Measurements from ENCODE around the gene CEP126.

CEP126 gene, protein sequence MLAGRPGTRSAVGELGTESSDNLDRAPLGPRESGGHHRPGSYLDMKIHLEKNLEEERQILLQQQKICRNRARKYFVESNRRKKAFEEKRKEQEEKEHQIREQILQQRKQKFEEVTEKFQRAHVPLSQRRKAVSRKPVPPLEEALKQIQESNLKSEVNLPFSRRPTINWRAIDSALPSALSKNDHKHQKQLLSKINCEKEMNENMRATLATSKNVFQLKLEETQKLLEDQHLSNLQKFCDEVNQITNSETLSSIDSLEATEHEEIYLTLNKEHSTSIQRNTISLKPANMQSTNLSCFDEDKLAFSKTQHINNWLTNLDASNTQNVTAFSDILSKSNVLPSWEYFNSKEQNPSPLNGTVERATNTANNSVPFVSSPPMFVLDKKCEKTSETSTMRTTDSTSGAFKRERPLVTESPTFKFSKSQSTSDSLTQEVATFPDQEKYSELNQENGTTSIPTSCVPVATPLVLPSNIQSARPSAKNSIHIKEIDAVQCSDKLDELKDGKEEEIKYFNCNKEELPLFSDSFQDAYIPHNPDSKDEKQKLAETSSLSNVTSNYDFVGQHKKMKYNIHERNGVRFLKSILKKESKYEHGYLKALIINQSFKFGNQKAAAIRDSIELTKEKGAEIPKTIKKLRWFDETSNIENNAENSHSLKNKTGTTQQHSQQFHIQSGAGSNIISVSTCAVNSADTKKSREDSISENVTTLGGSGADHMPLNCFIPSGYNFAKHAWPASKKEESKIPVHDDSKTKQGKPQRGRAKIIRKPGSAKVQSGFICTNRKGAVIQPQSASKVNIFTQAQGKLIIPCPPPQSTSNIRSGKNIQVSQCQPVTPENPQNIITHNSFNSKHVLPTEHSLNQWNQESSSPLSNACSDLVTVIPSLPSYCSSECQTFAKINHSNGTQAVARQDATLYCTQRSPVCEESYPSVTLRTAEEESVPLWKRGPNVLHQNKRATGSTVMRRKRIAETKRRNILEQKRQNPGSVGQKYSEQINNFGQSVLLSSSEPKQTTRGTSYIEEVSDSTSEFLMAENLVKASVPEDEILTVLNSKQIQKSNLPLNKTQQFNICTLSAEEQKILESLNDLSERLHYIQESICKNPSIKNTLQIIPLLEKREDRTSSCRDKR

DNA sequence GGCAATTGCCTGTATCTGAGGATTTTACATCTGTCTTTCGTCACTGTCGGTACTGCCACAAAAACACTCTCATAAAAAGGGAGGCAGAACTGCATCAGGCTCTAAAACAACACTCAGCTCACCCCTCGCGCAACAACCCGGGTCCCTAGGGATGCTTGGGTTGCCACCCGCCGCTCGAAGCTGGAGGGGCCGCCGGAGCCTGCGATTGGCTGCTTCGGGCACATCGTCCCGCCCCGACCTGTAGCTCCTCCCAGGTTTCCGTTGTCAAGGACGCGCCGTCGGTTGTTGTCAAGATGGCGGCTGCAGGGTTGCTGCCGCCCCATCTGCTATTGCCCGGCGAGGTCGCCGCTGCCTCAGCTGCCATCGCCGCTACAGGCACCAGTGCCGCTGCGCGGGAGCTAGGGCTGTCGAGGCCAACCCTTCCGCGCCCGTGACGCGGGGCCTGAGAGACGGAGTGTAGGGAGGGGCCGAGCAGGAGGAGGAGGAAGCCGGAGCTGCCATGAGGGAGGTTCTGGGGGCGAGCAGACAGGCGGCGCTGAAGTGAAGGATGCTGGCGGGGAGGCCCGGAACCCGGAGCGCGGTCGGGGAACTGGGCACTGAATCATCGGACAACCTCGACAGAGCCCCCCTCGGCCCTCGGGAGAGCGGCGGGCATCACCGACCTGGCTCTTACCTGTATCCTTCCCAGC is at the start of gene CEP126:
Gene CEP126 (plus strand): TSS at position 273 of the 689 bp plus-strand sequence. CDS start 275 bp downstream, at position 548.
- DNase-seq (ENCODE audit: low spot score): peak; percentile 91

- DNase-seq (ENCODE audit: low spot score): peak; percentile 77
Measured at GRCh38 chr11:101866619-101867491, 48.0 kb upstream of the CEP126 start.

- no peak for DNase-seq (ENCODE audit: low spot score)
Measured at GRCh38 chr11:101867951-101868350, 46.9 kb upstream of the CEP126 start.

DNA sequence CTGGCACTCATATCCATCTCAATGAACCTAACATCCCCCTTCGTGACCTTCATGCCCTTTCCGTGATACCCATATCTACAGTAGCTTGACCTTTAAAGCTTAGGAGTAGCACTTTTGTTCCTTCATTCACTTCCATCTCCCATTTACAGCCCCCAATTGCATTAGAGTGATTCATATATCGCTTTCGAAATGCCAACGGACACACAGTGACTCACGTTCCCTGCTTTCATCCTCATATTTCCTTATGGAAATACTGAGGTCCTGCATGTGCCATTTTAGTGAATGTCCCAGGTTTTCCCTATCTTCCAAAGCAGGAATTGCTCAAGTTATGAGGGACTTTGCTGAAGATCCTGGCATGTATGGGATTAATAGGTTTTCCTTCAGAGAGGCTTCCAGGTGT is 44.3 kb upstream of the CEP126 start:
- peak; percentile 47 for DNase-seq (ENCODE audit: low spot score)

GRCh38 chr11:101872171-101872882 is 42.5 kb upstream of the CEP126 start:
- no peak for DNase-seq (ENCODE audit: low spot score)

DNA sequence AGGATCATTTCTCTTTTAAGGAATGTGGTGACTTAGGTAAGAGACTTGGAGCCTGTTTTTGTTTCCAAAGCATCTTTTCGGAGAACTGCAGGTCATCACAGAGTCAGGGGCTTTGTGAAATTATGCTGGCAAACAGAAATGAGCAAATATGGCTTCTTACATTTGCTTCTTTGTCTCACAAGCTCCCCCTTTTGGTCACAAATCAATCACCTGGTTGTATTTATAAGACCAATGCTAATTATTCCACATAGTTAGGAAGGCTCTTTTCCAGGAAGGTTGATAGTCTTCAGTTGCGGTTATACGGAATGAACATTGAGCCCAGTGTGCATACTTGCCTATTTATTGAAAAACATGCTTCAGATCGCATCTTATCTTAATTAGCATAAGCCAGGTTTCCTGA is 34.6 kb upstream of the CEP126 start:
- peak; percentile 42 for DNase-seq (ENCODE audit: low spot score)

- no peak for DNase-seq (ENCODE audit: low spot score)
Measured at GRCh38 chr11:101881586-101881985, 33.2 kb upstream of the CEP126 start.

GRCh38 chr11:101885631-101886030 is 29.2 kb upstream of the CEP126 start:
- no peak for DNase-seq (ENCODE audit: low spot score)

GRCh38 chr11:101889767-101890166 is 25.0 kb upstream of the CEP126 start:
- DNase-seq (ENCODE audit: low spot score): no peak

DNA sequence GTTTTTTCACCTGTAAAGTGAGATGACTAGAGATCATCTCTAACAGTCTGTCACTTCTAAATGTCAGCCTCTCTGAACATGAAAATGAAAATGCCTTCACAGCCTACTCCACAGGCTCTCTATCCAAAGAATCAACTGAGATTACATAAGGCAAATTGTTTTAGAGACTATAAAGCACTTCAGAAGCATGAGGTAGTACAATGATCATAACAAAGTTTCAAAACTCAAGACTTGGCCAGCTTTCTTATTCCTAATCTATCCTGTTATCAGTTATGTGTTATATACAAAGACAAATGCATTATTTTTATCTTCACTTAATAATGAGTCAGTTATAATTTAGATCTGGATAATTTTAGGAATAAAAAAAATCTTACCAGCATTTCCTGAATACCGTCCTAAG is 20.3 kb upstream of the CEP126 start:
- no peak for DNase-seq (ENCODE audit: low spot score)

GRCh38 chr11:101907815-101908214 is 7.0 kb upstream of the CEP126 start:
- DNase-seq (ENCODE audit: low spot score): no peak

DNA sequence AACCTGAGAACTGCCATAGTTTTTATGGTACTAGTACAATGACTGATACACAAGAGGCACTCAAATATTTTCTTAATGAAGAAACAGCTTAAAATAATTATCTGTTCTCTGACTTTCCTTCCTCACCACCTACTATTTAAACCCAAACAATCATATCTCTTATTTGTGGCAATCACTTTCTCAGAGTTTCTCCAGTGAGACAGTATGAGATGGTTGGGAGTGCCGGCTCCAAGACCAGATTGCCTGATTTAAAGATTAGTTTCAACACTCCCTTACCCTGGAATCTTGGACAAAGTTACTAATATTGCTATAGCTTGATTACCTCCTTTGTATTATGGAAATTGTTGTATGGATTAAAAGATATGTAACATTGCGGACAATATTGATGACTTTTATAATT is 5.7 kb upstream of the CEP126 start:
- DNase-seq (ENCODE audit: low spot score): no peak

DNA sequence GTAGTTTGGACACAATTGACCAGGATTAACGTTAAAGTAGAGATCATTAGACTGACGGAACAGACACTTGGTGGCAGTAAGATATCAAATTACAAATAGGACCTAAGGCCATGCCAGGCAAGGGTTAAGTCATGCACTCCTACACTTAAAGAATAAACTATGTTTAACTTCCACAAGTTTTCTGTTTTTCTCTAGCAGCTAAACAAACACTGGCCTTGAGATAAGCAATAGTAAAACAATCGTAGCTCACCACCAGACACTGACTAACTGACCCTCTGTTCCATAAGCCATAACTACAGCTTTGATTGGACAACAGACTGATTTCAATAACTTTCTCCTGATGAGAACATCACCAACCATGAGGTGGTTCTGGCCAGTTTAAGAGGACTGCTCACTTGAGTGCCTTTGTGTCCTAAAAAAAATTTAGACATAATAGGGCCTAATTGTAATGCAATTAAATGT is 2.0 kb upstream of the CEP126 start:
- DNase-seq (ENCODE audit: low spot score): no peak

GRCh38 chr11:101913656-101914055 is 1.2 kb upstream of the CEP126 start:
- no peak for DNase-seq (ENCODE audit: low spot score)

DNA sequence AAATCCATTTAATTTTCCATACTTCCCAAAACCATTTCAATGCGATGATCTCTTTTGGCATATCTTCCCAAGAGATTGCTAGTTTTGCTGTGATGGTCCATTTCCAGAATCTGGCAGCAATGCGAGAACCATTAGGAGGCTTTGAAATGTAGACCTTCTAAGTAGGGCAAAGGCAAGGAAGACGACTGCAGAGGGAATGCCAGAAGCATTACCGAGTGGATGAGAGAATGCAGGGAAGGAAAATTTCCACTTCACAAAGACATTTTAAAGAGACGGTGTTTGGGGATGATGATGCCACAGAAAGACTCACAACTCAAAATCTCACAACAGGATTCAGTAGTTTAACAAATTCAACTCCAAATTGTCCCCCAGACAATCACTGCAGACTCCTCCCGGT is 471 bp upstream of the CEP126 start:
- DNase-seq (ENCODE audit: low spot score): no peak

DNA sequence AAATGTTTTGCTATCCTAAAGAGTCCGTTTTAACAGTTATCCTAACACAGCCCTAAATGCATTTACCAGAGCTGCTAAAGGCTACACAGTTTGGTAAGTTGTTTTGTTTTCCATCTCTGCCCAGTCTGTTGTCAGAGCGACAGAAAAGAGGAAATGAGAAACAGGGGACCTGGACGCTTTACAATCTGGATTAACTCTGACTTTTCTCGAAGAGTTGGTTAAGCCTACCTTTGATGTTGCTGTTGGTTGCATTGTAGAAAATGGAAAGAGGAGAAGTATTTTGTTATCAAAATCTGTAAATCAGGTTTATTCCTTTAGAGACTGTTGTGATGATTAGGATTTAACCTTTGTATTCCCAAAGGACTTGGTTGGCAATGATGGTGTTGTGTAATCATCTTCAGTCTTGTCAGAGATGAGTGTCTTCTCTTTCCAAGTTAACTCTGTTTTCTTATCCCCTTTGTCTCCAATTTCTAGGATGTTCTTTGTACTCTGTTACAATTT is 1.0 kb downstream of the CEP126 start:
- no peak for DNase-seq (ENCODE audit: low spot score)

DNA sequence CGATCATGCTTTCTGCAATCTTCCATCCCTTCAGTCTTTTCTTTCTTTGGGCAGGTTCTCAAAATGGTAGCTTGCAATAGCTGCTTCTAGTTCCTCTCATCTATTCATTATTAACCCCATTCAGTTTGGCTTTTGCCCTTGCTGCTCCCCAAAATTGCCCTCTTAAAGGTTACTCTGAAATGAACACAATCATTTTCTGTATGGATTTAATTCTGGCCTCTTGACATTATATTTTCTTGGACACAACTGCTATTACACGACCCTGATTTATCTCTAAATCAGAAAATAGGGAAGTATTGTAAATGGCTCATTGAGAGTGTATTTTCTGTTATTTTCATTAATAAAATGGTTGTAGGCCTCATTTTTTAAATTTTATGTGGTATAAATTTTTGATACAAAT is 1.6 kb downstream of the CEP126 start, which contains the start of gene ANGPTL5:
Gene ANGPTL5 (minus strand): TSS at position 101 of the 400 bp plus-strand sequence. CDS start 8,613 bp downstream, outside the sequence.
- no peak for DNase-seq (ENCODE audit: low spot score)

DNA sequence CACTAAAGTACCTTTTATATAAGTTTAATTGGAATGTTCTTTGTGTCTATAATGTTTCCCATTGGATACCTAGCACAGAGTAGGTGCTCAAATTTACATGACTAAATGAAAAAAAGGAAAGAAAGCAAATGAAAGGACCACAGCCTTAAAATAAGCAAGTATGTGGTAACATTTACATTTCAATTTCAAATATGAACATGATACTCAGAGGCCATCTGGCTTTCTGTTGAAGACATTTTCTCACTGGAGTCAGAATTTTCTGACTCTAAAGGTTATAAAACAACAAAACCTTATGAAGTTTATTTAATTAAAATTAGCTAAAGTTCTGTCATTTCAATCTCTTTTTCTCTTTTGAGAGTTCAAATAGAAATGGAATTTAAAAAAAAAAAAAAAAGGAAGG is 2.4 kb downstream of the CEP126 start:
- no peak for DNase-seq (ENCODE audit: low spot score)

DNA sequence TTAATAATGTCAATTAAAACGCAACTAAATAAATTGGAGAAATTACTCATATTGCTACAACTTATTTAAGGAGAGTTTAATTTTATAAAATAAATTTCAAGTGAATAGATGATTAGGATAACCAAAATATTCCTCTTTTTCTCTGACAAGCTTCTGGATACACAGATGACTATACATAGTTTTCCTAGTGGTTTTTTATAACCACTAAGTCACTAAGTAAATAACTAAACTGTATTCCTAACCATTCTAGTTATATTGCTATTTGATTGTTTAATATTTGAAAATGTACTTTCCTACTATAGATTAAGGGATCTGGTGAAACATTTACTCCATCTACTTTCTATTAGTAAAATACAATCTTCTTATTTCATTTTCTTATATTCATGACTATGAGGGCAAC is 6.2 kb downstream of the CEP126 start:
- DNase-seq (ENCODE audit: low spot score): no peak

GRCh38 chr11:101923554-101923953 is 8.7 kb downstream of the CEP126 start:
- DNase-seq (ENCODE audit: low spot score): no peak

Measured in LoVo (cell line).